ENCODE measurements around the gene PLA2G2C. TPM values are rescaled to one million over a fixed set of nuclear protein-coding genes. Genes with fewer than 3 reads are reported as not detected.
A peak's percentile ranks its signal among the peaks of the same experiment; 100 is the strongest.

The PLA2G2C gene
- total RNA-seq, 5 donors from 2014 or later (not counting 1 experiment from before 2014, with no cell fraction given), result 0.85 TPM; not detected in 4

- peaks cover 43 to 50% (median 48%) of the 10 kb centered on the region in 3 donors for H3K4me1 Mint-ChIP-seq
- peaks cover 0 to 3% (median 0%) of the 10 kb centered on the region in 3 donors for H3K9me3 Mint-ChIP-seq
- H3K4me1 ChIP-seq (ENCODE audit: control insufficient read depth in 1 of 2, extremely low read depth in 1 of 2, insufficient read depth in 2 of 2, low read length in 2 of 2), result peaks cover 22 to 42% of the 10 kb centered on the region in 2 experiments
- CTCF ChIA-PET, result no interaction called here
- H3K27me3 ChIP-seq (replicated peaks in 1 of 2; ENCODE audit: control insufficient read depth in 2 of 2, extremely low read depth in 1 of 2, insufficient read depth in 2 of 2, low read length in 1 of 2), result peaks cover 0 to 8% of the 10 kb centered on the region in 2 experiments
- 89% methylated on average over 4 of the region's 13 CpGs for WGBS (ENCODE audit: insufficient coverage)
- no peak overlapping the region for H3K4me3 ChIP-seq (ENCODE audit: control insufficient read depth in 1 of 2, extremely low read depth in 1 of 2, low read length in 1 of 2)
- H3K4me3 Mint-ChIP-seq, result peak overlapping the region in 2 of 3 donors; percentile 21 to 47
- no peak for ATAC-seq (replicated peaks in 1 of 4)
- H3K36me3 Mint-ChIP-seq, result no peaks in the 10 kb centered on the region
- POLR2A ChIA-PET, result no interaction called here
- no peaks in the 10 kb centered on the region for H3K27me3 Mint-ChIP-seq
- H3K9me3 ChIP-seq, result no peaks in the 10 kb centered on the region
- DNase-seq, result no peak
- no peak overlapping the region for H3K27ac ChIP-seq (ENCODE audit: low read length)
- H3K36me3 ChIP-seq (ENCODE audit: control insufficient read depth in 2 of 2, extremely low read depth in 1 of 2, insufficient read depth in 1 of 2, low read length in 1 of 2), result no peaks in the 10 kb centered on the region
- peak overlapping the region; percentile 22 to 28 for H3K27ac Mint-ChIP-seq
Observed at GRCh38 chr1:20183616-20184271, 2.6 kb downstream of the PLA2G2C start.

GRCh38 chr1:20183035-20183434 is 3.3 kb downstream of the PLA2G2C start:
- no peak overlapping the region for H3K27ac Mint-ChIP-seq
- H3K9me3 Mint-ChIP-seq, result peaks cover 0 to 3% (median 0%) of the 10 kb centered on the region in 3 donors
- Histone ChIP-seq H3K9me3 (no peaks in the 10 kb centered on the region), H3K36me3 (ENCODE audit: control insufficient read depth in 2 of 2, extremely low read depth in 1 of 2, insufficient read depth in 1 of 2, low read length in 1 of 2) (no peaks in the 10 kb centered on the region), H3K27ac (ENCODE audit: low read length) (no peak overlapping the region), H3K27me3 (replicated peaks in 1 of 2; ENCODE audit: control insufficient read depth in 2 of 2, extremely low read depth in 1 of 2, insufficient read depth in 2 of 2, low read length in 1 of 2) (peaks cover 0 to 5% of the 10 kb centered on the region in 2 experiments), H3K4me1 (ENCODE audit: control insufficient read depth in 1 of 2, extremely low read depth in 1 of 2, insufficient read depth in 2 of 2, low read length in 2 of 2) (peaks cover 16 to 36% of the 10 kb centered on the region in 2 experiments), H3K4me3 (ENCODE audit: control insufficient read depth in 1 of 2, extremely low read depth in 1 of 2, low read length in 1 of 2) (no peak overlapping the region)
- POLR2A ChIA-PET, result no interaction called here
- CTCF ChIA-PET, result no interaction called here
- H3K4me1 Mint-ChIP-seq, result peaks cover 37 to 43% (median 41%) of the 10 kb centered on the region in 3 donors
- DNase-seq, result no peak
- H3K27me3 Mint-ChIP-seq, result no peaks in the 10 kb centered on the region
- WGBS (ENCODE audit: insufficient coverage), result 98% methylated on average over 10 of the region's 10 CpGs
- no peaks in the 10 kb centered on the region for H3K36me3 Mint-ChIP-seq
- H3K4me3 Mint-ChIP-seq, result no peak overlapping the region
- no peak for ATAC-seq (replicated peaks in 1 of 4)

DNA sequence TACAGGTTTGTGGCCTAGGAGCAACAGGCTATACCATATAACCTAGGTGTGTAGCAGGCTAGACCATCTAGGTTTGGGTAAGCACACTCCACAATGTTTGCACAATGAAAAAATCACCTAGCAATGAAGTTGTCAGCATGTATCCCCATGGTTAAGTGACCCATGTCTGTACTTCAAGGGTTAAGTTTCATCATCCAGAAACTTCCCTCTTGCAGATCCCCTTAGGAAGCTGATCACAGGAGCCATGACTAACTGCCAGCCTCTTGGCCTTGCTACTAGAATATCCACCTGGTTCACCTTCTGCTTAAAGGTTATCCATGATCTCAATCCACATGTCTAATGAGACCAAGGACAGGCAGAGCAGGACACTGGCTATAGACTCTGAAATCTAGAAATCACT is 3.9 kb downstream of the PLA2G2C start:
- Histone ChIP-seq H3K9me3 (no peaks in the 10 kb centered on the region), H3K4me1 (ENCODE audit: control insufficient read depth in 1 of 2, extremely low read depth in 1 of 2, insufficient read depth in 2 of 2, low read length in 2 of 2) (peaks cover 14 to 31% of the 10 kb centered on the region in 2 experiments), H3K27ac (ENCODE audit: low read length) (no peak overlapping the region), H3K27me3 (replicated peaks in 1 of 2; ENCODE audit: control insufficient read depth in 2 of 2, extremely low read depth in 1 of 2, insufficient read depth in 2 of 2, low read length in 1 of 2) (peaks cover 0 to 5% of the 10 kb centered on the region in 2 experiments), H3K36me3 (ENCODE audit: control insufficient read depth in 2 of 2, extremely low read depth in 1 of 2, insufficient read depth in 1 of 2, low read length in 1 of 2) (no peaks in the 10 kb centered on the region), H3K4me3 (ENCODE audit: control insufficient read depth in 1 of 2, extremely low read depth in 1 of 2, low read length in 1 of 2) (no peak overlapping the region)
- no peaks in the 10 kb centered on the region for H3K27me3 Mint-ChIP-seq
- ChIA-PET CTCF (no interaction called here), POLR2A (no interaction called here)
- H3K9me3 Mint-ChIP-seq, result peaks cover 0 to 3% (median 0%) of the 10 kb centered on the region in 3 donors
- peaks cover 30 to 37% (median 35%) of the 10 kb centered on the region in 3 donors for H3K4me1 Mint-ChIP-seq
- no peak overlapping the region for H3K27ac Mint-ChIP-seq
- no peak for DNase-seq
- no peak overlapping the region for H3K4me3 Mint-ChIP-seq
- no peaks in the 10 kb centered on the region for H3K36me3 Mint-ChIP-seq
- ATAC-seq (replicated peaks in 1 of 4), result no peak

GRCh38 chr1:20180844-20181207 is 5.5 kb downstream of the PLA2G2C start:
- Histone ChIP-seq H3K9me3 (no peaks in the 10 kb centered on the region), H3K36me3 (ENCODE audit: control insufficient read depth in 2 of 2, extremely low read depth in 1 of 2, insufficient read depth in 1 of 2, low read length in 1 of 2) (no peaks in the 10 kb centered on the region), H3K27ac (ENCODE audit: low read length) (no peak overlapping the region), H3K4me3 (ENCODE audit: control insufficient read depth in 1 of 2, extremely low read depth in 1 of 2, low read length in 1 of 2) (no peak overlapping the region), H3K27me3 (replicated peaks in 1 of 2; ENCODE audit: control insufficient read depth in 2 of 2, extremely low read depth in 1 of 2, insufficient read depth in 2 of 2, low read length in 1 of 2) (no peaks in the 10 kb centered on the region), H3K4me1 (ENCODE audit: control insufficient read depth in 1 of 2, extremely low read depth in 1 of 2, insufficient read depth in 2 of 2, low read length in 2 of 2) (peaks cover 0 to 16% of the 10 kb centered on the region in 2 experiments)
- Mint-ChIP-seq H3K4me1 (peaks cover 17 to 24% (median 22%) of the 10 kb centered on the region in 3 donors), H3K27me3 (no peaks in the 10 kb centered on the region), H3K27ac (no peak overlapping the region), H3K9me3 (peaks cover 0 to 3% (median 0%) of the 10 kb centered on the region in 3 donors), H3K36me3 (no peaks in the 10 kb centered on the region), H3K4me3 (no peak overlapping the region)
- ATAC-seq (replicated peaks in 1 of 4) (no peak), DNase-seq (no peak)
- WGBS (ENCODE audit: insufficient coverage), result no CpG with 5 or more reads among the region's 3 CpGs
- CTCF ChIA-PET, result no interaction called here
- POLR2A ChIA-PET, result no interaction called here

DNA sequence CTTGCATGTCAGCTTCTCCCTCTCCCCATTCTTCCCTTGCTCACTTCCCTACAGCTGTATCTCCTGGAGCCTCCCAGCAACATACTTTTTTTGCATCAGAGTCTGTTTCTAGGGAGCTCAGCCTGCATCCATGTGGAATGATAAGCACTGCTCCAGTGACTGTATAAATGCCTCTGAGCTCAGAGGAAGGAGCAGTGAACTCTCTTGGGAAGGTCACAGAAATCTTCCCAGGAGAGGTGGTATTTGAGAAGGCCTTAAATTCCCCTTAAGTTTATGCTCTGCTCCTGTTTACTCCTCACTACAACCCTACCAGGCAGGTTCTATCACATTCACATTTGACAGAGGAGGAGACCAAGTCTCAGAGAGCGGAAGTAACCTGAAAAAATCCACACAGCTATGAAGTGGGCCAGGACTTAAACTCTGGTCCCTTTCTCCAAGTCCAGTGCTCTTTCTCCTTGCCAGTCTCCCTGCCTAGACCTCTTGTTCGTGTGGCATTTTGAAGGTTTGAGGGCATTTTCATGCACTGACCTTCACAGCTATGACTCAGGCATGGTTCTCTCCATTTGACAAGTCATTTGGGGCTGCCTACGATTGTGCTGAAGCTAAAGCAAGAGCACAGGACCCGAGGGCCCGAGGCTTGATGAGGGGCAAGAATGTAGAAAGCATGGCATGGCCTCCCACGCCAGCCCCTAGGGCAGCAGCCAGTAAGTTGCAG is 6.0 kb downstream of the PLA2G2C start:
- no peak for ATAC-seq (replicated peaks in 1 of 4)
- 86% methylated on average over 5 of the region's 6 CpGs for WGBS (ENCODE audit: insufficient coverage)
- H3K4me1 ChIP-seq (ENCODE audit: control insufficient read depth in 1 of 2, extremely low read depth in 1 of 2, insufficient read depth in 2 of 2, low read length in 2 of 2), result peaks cover 0 to 10% of the 10 kb centered on the region in 2 experiments
- no peaks in the 10 kb centered on the region for H3K9me3 ChIP-seq
- no peak overlapping the region for H3K4me3 ChIP-seq (ENCODE audit: control insufficient read depth in 1 of 2, extremely low read depth in 1 of 2, low read length in 1 of 2)
- no peak for DNase-seq
- Mint-ChIP-seq H3K9me3 (peaks cover 0 to 3% (median 0%) of the 10 kb centered on the region in 3 donors), H3K36me3 (no peaks in the 10 kb centered on the region), H3K4me1 (peaks cover 15 to 21% (median 19%) of the 10 kb centered on the region in 3 donors), H3K4me3 (no peak overlapping the region), H3K27ac (no peak overlapping the region), H3K27me3 (no peaks in the 10 kb centered on the region)
- no peak overlapping the region for H3K27ac ChIP-seq (ENCODE audit: low read length)
- ChIA-PET POLR2A (no interaction called here), CTCF (interaction anchor here (0.6 to 1.7 kb wide), 3 partner anchors 13 to 134 kb away, joined by 3 to 6 read pairs (median 3); no protein-coding TSS in a partner anchor)
- H3K27me3 ChIP-seq (replicated peaks in 1 of 2; ENCODE audit: control insufficient read depth in 2 of 2, extremely low read depth in 1 of 2, insufficient read depth in 2 of 2, low read length in 1 of 2), result no peaks in the 10 kb centered on the region
- no peaks in the 10 kb centered on the region for H3K36me3 ChIP-seq (ENCODE audit: control insufficient read depth in 2 of 2, extremely low read depth in 1 of 2, insufficient read depth in 1 of 2, low read length in 1 of 2)

DNA sequence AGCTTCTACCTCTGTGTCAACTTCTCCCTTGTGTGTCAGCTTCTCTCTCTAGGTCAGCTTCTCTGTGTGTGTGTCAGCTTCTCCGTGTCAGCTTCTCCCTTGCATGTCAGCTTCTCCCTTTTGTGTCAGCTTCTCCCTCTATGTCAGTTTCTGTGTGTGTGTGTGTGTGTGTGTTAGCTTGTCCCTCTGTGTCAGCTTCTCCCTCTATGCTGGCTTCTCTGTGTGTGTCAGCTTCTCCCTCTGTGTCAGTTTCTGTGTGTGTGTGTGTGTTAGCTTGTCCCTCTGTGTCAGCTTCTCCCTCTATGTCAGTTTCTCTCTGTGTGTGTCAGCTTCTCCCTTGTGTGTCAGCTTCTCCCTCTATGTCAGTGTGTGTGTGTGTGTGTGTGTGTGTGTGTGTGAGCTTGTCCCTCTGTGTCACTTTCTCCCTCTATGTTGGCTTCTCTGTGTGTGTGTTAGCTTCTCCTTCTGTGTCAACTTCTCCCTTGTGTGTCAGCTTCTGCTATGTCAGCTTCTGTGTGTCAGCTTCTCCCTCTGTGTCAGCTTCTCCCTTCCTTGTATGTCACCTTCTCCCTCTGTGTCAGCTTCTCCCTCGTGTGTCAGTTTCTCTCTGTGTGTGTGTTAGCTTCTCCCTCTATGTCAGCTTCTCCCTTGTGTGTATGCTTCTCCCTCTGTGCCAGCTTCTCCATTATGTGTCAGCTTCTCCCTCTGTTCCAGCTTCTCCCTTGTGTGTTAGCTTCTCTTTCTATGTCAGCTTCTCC is 6.8 kb downstream of the PLA2G2C start:
- POLR2A ChIA-PET, result no interaction called here

More for the DNA sequence above, 6.8 kb downstream of the PLA2G2C start:
- Histone ChIP-seq H3K27ac (ENCODE audit: low read length) (no peak overlapping the region), H3K27me3 (replicated peaks in 1 of 2; ENCODE audit: control insufficient read depth in 2 of 2, extremely low read depth in 1 of 2, insufficient read depth in 2 of 2, low read length in 1 of 2) (no peaks in the 10 kb centered on the region), H3K4me1 (ENCODE audit: control insufficient read depth in 1 of 2, extremely low read depth in 1 of 2, insufficient read depth in 2 of 2, low read length in 2 of 2) (peaks cover 0 to 3% of the 10 kb centered on the region in 2 experiments), H3K36me3 (ENCODE audit: control insufficient read depth in 2 of 2, extremely low read depth in 1 of 2, insufficient read depth in 1 of 2, low read length in 1 of 2) (no peaks in the 10 kb centered on the region), H3K4me3 (ENCODE audit: control insufficient read depth in 1 of 2, extremely low read depth in 1 of 2, low read length in 1 of 2) (no peak overlapping the region), H3K9me3 (no peaks in the 10 kb centered on the region)
- DNase-seq, result no peak
- no peaks in the 10 kb centered on the region for H3K27me3 Mint-ChIP-seq
- H3K9me3 Mint-ChIP-seq, result peaks cover 0 to 3% (median 0%) of the 10 kb centered on the region in 3 donors
- no peaks in the 10 kb centered on the region for H3K36me3 Mint-ChIP-seq
- no peak for ATAC-seq (replicated peaks in 1 of 4)
- WGBS (ENCODE audit: insufficient coverage), result 78% methylated on average over 1 of the region's 2 CpGs
- CTCF ChIA-PET, result interaction anchor here (0.6 to 1.7 kb wide), 5 partner anchors 13 to 196 kb away, joined by 3 to 6 read pairs (median 3); no protein-coding TSS in a partner anchor
- no peak overlapping the region for H3K4me3 Mint-ChIP-seq
- no peak overlapping the region for H3K27ac Mint-ChIP-seq
- H3K4me1 Mint-ChIP-seq, result peaks cover 10 to 19% (median 14%) of the 10 kb centered on the region in 3 donors

All from T-cell (primary cell).